OCI-M2 (cell line): ENCODE results near the gene FYCO1.

Experiments used
- DNase-seq: peaks from one replicate; lab custom pipeline; 2025; ENCODE audit not compliant: unreplicated experiment; lab: John Stamatoyannopoulos, UW

The FYCO1 gene

GRCh38 chr3:45965253-45965652 is 30.4 kb downstream of the FYCO1 start:
- no peak for DNase-seq

GRCh38 chr3:45964139-45964538 is 31.5 kb downstream of the FYCO1 start:
- DNase-seq, result no peak

GRCh38 chr3:45962033-45962432 is 33.6 kb downstream of the FYCO1 start:
- no peak for DNase-seq

GRCh38 chr3:45960289-45960688 is 35.3 kb downstream of the FYCO1 start:
- DNase-seq, result no peak

- DNase-seq, result no peak
Observed at GRCh38 chr3:45959201-45959600, 36.4 kb downstream of the FYCO1 start.

GRCh38 chr3:45958321-45958791 is 37.3 kb downstream of the FYCO1 start:
- DNase-seq, result no peak

- DNase-seq, result no peak
Observed at GRCh38 chr3:45957586-45957985, 38.0 kb downstream of the FYCO1 start.

GRCh38 chr3:45955706-45956105 is 39.9 kb downstream of the FYCO1 start:
- no peak for DNase-seq

GRCh38 chr3:45955017-45955647 is 40.5 kb downstream of the FYCO1 start:
- DNase-seq, result no peak

- no peak for DNase-seq
Observed at GRCh38 chr3:45954306-45954705, 41.3 kb downstream of the FYCO1 start.

- DNase-seq, result no peak
Observed at GRCh38 chr3:45953536-45953935, 42.1 kb downstream of the FYCO1 start.

GRCh38 chr3:45952456-45952855 is 43.2 kb downstream of the FYCO1 start:
- DNase-seq, result no peak

- DNase-seq, result no peak
Observed at GRCh38 chr3:45951946-45952345, 43.7 kb downstream of the FYCO1 start.

- no peak for DNase-seq
Observed at GRCh38 chr3:45950686-45951600, 44.7 kb downstream of the FYCO1 start.

GRCh38 chr3:45950131-45950530 is 45.5 kb downstream of the FYCO1 start:
- no peak for DNase-seq

GRCh38 chr3:45949432-45949831 is 46.2 kb downstream of the FYCO1 start:
- no peak for DNase-seq

GRCh38 chr3:45948881-45949280 is 46.7 kb downstream of the FYCO1 start:
- no peak for DNase-seq

GRCh38 chr3:45948311-45948781 is 47.3 kb downstream of the FYCO1 start:
- no peak for DNase-seq

- no peak for DNase-seq
Observed at GRCh38 chr3:45947361-45947760, 48.3 kb downstream of the FYCO1 start.

GRCh38 chr3:45946875-45947274 is 48.7 kb downstream of the FYCO1 start:
- no peak for DNase-seq

GRCh38 chr3:45946307-45946706 is 49.3 kb downstream of the FYCO1 start:
- no peak for DNase-seq
